GM12875 (cell line): ENCODE results near the gene TPRA1.
A peak's percentile ranks its signal among the peaks of the same experiment; 100 is the strongest.

ENCODE experiments used
- H3K4me3 ChIP-seq: one replicate; pipeline ENCODE4 v1.5.1; 2011; ENCODE audit warnings: low read depth, low read length, control low read depth
- CTCF ChIP-seq: IDR thresholded peaks from 2 replicates; pipeline ENCODE4 v1.5.1; 2011; ENCODE audit warnings: low read depth, mild to moderate bottlenecking, control low read depth, inconsistent platforms, low read length, moderate library complexity, borderline replicate concordance; ENCODE audit not compliant: insufficient read depth

The TPRA1 gene

GRCh38 chr3:127578802-127579201 is 11.7 kb downstream of the TPRA1 start:
- no peak for TF ChIP-seq CTCF

GRCh38 chr3:127578168-127578567 is 12.4 kb downstream of the TPRA1 start:
- TF ChIP-seq CTCF: no peak
- H3K4me3 ChIP-seq: no peak overlapping the region

More at GRCh38 chr3:127578802-127579201, 11.7 kb downstream of the TPRA1 start:
- H3K4me3 ChIP-seq: no peak overlapping the region

GRCh38 chr3:127577448-127577847 is 13.1 kb downstream of the TPRA1 start:
- no peak overlapping the region for H3K4me3 ChIP-seq
- no peak for TF ChIP-seq CTCF

GRCh38 chr3:127574880-127575878 is 15.4 kb downstream of the TPRA1 start:
- TF ChIP-seq CTCF: peak; percentile 99
- no peak overlapping the region for H3K4me3 ChIP-seq

GRCh38 chr3:127573912-127574311 is 16.6 kb downstream of the TPRA1 start:
- no peak overlapping the region for H3K4me3 ChIP-seq
- no peak for TF ChIP-seq CTCF

GRCh38 chr3:127573401-127573800 is 17.1 kb downstream of the TPRA1 start:
- TF ChIP-seq CTCF: no peak
- H3K4me3 ChIP-seq: no peak overlapping the region

- TF ChIP-seq CTCF: no peak
- no peak overlapping the region for H3K4me3 ChIP-seq
Observed at GRCh38 chr3:127572735-127573134, 17.8 kb downstream of the TPRA1 start.
